ENCODE measurements around the gene HOXC6. TPM values are rescaled to one million over a fixed set of nuclear protein-coding genes. Genes with fewer than 3 reads are reported as not detected.

HOXC6 gene
- total RNA-seq, 4 donors from 2014 or later, result 0.23 to 0.42 (median 0.32) TPM; not detected in 1

DNA sequence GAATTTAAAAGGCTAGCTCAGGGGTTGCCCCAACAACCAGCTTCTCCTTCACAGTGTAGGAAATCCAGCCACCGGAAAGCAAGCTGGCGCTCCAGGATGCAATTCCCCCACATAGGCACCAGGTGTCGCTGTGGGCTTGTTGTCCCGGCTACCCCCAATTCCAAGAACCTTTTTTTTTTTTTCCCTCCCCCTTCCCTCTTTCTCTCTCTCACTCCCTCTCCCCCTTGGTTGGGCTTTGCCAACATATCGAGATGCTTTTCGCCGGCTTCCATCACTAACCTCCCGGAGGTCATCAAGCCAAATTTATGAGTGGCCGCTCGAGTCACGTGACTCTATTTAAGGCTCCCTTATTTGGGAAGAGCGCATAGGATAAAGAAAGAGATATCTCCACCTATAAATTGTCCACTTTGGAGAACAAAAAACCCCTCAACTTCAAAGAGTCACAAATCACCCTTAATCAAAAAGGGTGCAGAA is 4.4 kb downstream of the HOXC6 start, which contains the start of gene HOXC5:
Gene HOXC5 (plus strand): TSS at position 424 of the 474 bp plus-strand sequence. CDS start 73 bp downstream, outside the sequence.
- Histone ChIP-seq H3K27ac (replicated peaks in 1 of 4) (peak within 1 kb of the TSS; percentile 70 to 83 (median 74)), H3K27me3 (peaks cover 0 to 82% (median 28%) of the 10 kb centered on the region in 4 donors), H3K4me3 (peak within 1 kb of the TSS; percentile 50 to 69 (median 63)), H3K9me3 (no peaks in the 10 kb centered on the region), H3K4me1 (peaks cover 14 to 45% (median 37%) of the 10 kb centered on the region in 4 donors), H3K36me3 (no peaks in the 10 kb centered on the region)
- intact Hi-C loops (cut with DNase I), result loop anchor here (2.0 to 5.0 kb wide), 2 partner anchors 95 to 160 kb away; no protein-coding TSS in a partner anchor
- 3% methylated on average over 12 of the region's 12 CpGs for WGBS
- no peak for DNase-seq (ENCODE audit: extremely low spot score)
- TF ChIP-seq EP300 (IDR thresholded peaks at IDR 0.05) (no peak), POLR2AphosphoS5 (IDR thresholded peaks at IDR 0.05) (peak in 1 of 2 donors; percentile 8), POLR2A (IDR thresholded peaks at IDR 0.05; ENCODE audit: low read depth) (no peak)
- TF ChIP-seq, protein P1, sequence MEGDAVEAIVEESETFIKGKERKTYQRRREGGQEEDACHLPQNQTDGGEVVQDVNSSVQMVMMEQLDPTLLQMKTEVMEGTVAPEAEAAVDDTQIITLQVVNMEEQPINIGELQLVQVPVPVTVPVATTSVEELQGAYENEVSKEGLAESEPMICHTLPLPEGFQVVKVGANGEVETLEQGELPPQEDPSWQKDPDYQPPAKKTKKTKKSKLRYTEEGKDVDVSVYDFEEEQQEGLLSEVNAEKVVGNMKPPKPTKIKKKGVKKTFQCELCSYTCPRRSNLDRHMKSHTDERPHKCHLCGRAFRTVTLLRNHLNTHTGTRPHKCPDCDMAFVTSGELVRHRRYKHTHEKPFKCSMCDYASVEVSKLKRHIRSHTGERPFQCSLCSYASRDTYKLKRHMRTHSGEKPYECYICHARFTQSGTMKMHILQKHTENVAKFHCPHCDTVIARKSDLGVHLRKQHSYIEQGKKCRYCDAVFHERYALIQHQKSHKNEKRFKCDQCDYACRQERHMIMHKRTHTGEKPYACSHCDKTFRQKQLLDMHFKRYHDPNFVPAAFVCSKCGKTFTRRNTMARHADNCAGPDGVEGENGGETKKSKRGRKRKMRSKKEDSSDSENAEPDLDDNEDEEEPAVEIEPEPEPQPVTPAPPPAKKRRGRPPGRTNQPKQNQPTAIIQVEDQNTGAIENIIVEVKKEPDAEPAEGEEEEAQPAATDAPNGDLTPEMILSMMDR (IDR thresholded peaks at IDR 0.05), result peak; percentile 95 to 99 (median 98)

DNA sequence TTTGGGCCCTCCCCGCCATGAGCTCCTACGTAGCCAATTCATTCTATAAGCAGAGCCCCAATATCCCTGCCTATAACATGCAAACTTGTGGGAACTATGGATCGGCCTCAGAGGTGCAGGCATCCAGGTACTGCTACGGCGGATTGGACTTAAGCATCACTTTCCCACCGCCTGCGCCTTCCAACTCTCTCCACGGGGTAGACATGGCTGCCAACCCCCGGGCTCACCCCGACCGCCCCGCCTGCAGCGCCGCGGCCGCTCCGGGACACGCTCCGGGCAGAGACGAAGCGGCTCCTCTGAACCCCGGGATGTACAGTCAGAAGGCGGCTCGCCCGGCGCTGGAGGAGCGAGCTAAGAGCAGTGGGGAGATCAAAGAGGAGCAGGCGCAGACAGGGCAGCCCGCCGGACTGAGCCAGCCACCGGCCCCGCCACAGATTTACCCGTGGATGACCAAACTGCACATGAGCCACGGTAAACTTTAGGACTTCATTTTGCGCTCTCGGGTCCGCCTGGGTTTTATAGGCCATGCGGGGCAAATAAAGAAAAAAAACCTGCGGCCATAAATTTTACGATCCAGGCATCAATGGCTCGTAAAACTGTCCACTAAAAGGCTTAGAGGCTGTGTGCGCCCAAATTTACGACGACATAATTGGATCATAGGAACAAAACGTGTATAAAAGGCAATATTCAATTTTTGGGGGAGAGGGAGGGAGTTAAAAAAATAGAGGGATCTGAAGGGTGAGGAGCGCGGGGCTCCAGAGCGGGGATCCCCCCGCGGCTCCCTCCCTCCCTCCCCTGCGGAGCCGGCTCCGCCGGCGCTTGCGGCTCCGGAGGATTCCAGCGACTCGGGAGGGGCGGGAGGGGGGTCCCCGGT is 5.1 kb downstream of the HOXC6 start:
- no peak for TF ChIP-seq POLR2A (IDR thresholded peaks at IDR 0.05; ENCODE audit: low read depth)
- TF ChIP-seq POLR2AphosphoS5 (IDR thresholded peaks at IDR 0.05), result no peak
- TF ChIP-seq, protein P1 (IDR thresholded peaks at IDR 0.05), result no peak
- TF ChIP-seq EP300 (IDR thresholded peaks at IDR 0.05), result no peak
- Histone ChIP-seq H3K36me3 (no peaks in the 10 kb centered on the region), H3K27me3 (peaks cover 0 to 75% (median 22%) of the 10 kb centered on the region in 4 donors), H3K4me3 (peak overlapping the region; percentile 50 to 69 (median 63)), H3K27ac (replicated peaks in 1 of 4) (peak overlapping the region; percentile 70 to 83 (median 74)), H3K9me3 (no peaks in the 10 kb centered on the region), H3K4me1 (peaks cover 14 to 41% (median 39%) of the 10 kb centered on the region in 4 donors)
- intact Hi-C loops (cut with DNase I), result loop anchor here (2.0 to 5.0 kb wide), 2 partner anchors 94 to 159 kb away; no protein-coding TSS in a partner anchor
- WGBS, result 2% methylated on average over 47 of the region's 61 CpGs
- DNase-seq (ENCODE audit: extremely low spot score), result no peak

DNA sequence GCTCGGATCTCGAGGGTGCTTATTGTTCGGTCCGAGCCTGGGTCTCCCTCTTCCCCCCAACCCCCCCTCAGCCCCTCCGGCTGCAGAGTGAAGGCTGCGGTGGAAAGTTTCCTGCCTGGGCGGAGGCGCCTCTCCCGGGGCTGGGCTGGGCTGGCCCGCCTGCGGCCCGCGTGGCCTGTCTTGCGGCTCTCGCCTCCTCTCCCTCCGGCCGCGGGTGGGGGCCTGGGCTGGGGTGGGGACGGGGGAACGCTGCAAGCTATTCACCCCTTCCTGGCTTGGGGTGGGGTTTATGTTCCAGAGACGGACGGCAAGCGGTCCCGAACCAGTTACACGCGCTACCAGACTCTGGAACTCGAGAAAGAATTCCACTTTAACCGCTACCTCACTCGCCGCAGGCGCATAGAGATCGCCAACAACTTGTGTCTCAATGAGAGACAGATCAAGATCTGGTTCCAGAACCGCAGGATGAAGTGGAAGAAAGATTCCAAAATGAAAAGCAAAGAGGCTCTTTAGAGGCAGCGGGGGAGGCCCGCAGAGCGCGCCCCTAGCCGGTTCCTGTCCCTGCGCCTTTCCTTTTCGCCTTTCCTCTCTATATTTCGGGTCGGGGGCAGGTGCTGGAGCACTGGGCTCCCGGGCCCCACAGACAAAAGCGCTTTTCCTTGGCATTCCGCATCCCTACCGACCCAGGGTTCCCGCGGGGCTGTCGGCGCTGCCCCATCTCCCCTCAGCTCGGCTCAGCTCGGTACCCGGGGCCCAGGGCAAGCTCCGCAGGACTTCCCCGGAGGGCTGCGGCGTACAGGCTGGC is 5.9 kb downstream of the HOXC6 start:
- H3K9me3 ChIP-seq, result no peaks in the 10 kb centered on the region
- TF ChIP-seq EP300 (IDR thresholded peaks at IDR 0.05), result no peak
- no peak for TF ChIP-seq POLR2A (IDR thresholded peaks at IDR 0.05; ENCODE audit: low read depth)
- no peak for TF ChIP-seq POLR2AphosphoS5 (IDR thresholded peaks at IDR 0.05)
- TF ChIP-seq, protein P1 (IDR thresholded peaks at IDR 0.05), result no peak
- DNase-seq (ENCODE audit: extremely low spot score), result no peak
- H3K27me3 ChIP-seq, result peaks cover 0 to 74% (median 14%) of the 10 kb centered on the region in 4 donors
- peak overlapping the region; percentile 70 to 83 (median 74) for H3K27ac ChIP-seq (replicated peaks in 1 of 4)
- 40% methylated on average over 33 of the region's 57 CpGs for WGBS
- no peaks in the 10 kb centered on the region for H3K36me3 ChIP-seq
- H3K4me1 ChIP-seq, result peaks cover 14 to 41% (median 36%) of the 10 kb centered on the region in 4 donors
- intact Hi-C loops (cut with DNase I), result loop anchor here (2.0 to 5.0 kb wide), 2 partner anchors 93 to 159 kb away; no protein-coding TSS in a partner anchor
- peak overlapping the region; percentile 50 to 69 (median 63) for H3K4me3 ChIP-seq

GRCh38 chr12:54034785-54035310 is 6.6 kb downstream of the HOXC6 start:
- DNase-seq (ENCODE audit: extremely low spot score), result no peak
- H3K27ac ChIP-seq (replicated peaks in 1 of 4), result peak overlapping the region in 2 of 4 donors; percentile 71 to 78
- H3K4me1 ChIP-seq, result peaks cover 14 to 48% (median 31%) of the 10 kb centered on the region in 4 donors
- TF ChIP-seq EP300 (IDR thresholded peaks at IDR 0.05) (no peak), POLR2AphosphoS5 (IDR thresholded peaks at IDR 0.05) (no peak), POLR2A (IDR thresholded peaks at IDR 0.05; ENCODE audit: low read depth) (no peak)
- TF ChIP-seq, protein P1 (IDR thresholded peaks at IDR 0.05), result no peak
- intact Hi-C loops (cut with DNase I), result loop anchor here (5.0 kb wide), 1 partner anchor 92 kb away; no protein-coding TSS in a partner anchor
- peak overlapping the region in 3 of 4 donors; percentile 50 to 69 (median 61) for H3K4me3 ChIP-seq
- H3K27me3 ChIP-seq, result peaks cover 0 to 69% (median 8%) of the 10 kb centered on the region in 4 donors
- no peaks in the 10 kb centered on the region for H3K9me3 ChIP-seq
- no peaks in the 10 kb centered on the region for H3K36me3 ChIP-seq
- 88% methylated on average over 10 of the region's 22 CpGs for WGBS

Measured in esophagus muscularis mucosa (tissue), 4 donors.